Astrocyte (in vitro differentiated cells and primary cell): ENCODE results near the gene C2orf80.

Experiments used
- EZH2 ChIP-seq: IDR thresholded peaks from 2 replicates; pipeline ENCODE4 v1.6.1; 2012; ENCODE audit warnings: mild to moderate bottlenecking, low read length, inconsistent platforms; ENCODE audit not compliant: insufficient read depth
- TF ChIP-seq, protein P1 (sequence below): IDR thresholded peaks from 2 replicates; pipeline ENCODE4 v1.5.1; 2011; ENCODE audit warnings: low read depth, mild to moderate bottlenecking, inconsistent platforms, low read length, moderate library complexity; ENCODE audit not compliant: insufficient read depth

DNA sequence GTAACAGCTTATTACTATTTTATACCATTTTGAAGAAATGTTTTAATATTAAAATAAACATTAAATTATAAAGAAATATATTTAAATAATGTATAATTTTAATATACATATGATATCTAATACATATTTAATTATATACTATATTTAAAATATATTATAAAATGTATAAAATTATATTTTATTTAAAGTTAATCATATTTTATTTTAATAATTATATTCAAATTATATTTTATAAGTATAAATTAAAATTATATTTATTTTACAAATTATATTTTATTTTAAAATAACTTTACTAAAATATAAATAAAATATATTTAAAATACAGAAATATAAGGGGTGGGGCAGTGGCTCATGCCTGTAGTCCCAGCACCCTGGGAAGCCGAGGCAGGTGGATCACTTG, 67.6 kb downstream of the C2orf80 start:
- TF ChIP-seq, protein P1, sequence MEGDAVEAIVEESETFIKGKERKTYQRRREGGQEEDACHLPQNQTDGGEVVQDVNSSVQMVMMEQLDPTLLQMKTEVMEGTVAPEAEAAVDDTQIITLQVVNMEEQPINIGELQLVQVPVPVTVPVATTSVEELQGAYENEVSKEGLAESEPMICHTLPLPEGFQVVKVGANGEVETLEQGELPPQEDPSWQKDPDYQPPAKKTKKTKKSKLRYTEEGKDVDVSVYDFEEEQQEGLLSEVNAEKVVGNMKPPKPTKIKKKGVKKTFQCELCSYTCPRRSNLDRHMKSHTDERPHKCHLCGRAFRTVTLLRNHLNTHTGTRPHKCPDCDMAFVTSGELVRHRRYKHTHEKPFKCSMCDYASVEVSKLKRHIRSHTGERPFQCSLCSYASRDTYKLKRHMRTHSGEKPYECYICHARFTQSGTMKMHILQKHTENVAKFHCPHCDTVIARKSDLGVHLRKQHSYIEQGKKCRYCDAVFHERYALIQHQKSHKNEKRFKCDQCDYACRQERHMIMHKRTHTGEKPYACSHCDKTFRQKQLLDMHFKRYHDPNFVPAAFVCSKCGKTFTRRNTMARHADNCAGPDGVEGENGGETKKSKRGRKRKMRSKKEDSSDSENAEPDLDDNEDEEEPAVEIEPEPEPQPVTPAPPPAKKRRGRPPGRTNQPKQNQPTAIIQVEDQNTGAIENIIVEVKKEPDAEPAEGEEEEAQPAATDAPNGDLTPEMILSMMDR: no peak
- no peak for TF ChIP-seq EZH2
